Measurements from ENCODE around the gene ZNF19.

- TF ChIP-seq MYC (IDR thresholded peaks at IDR 0.05; ENCODE audit: borderline replicate concordance, low read length), result no peak
- no peak for TF ChIP-seq CHD2 (IDR thresholded peaks at IDR 0.05; ENCODE audit: low read length, partially characterized antibody)
- no peak for TF ChIP-seq CTCF (IDR thresholded peaks at IDR 0.05)
- TF ChIP-seq JUN (IDR thresholded peaks at IDR 0.05), result no peak
- no peak for TF ChIP-seq POLR2A (IDR thresholded peaks at IDR 0.05; ENCODE audit: low read length)
- TF ChIP-seq CEBPB (IDR thresholded peaks at IDR 0.05), result no peak
- no peak for TF ChIP-seq EP300 (IDR thresholded peaks at IDR 0.05)
- no peak for TF ChIP-seq POLR2AphosphoS2 (conservative IDR thresholded peaks at IDR 0.05; ENCODE audit: low read length)
- no peak for TF ChIP-seq REST (IDR thresholded peaks at IDR 0.05)
- TF ChIP-seq RAD21 (conservative IDR thresholded peaks at IDR 0.05 in 1 of 2, IDR thresholded peaks at IDR 0.05 in 1 of 2), result no peak
- TF ChIP-seq RARB (CRISPR knock-in tag; IDR thresholded peaks at IDR 0.05), result no peak
- TF ChIP-seq MAX (IDR thresholded peaks at IDR 0.05), result no peak
These were observed 43.2 kb upstream of the ZNF19 start for GRCh38 chr16:71532366-71532765.
